HG03432 (cell line): ENCODE data around the gene HSD17B12.

Source experiments
- ATAC-seq: cut with Tn5 transposase; IDR thresholded peaks from one replicate; pipeline ENCODE4 v1.9.1; 2021; ENCODE audit warnings: mild to moderate bottlenecking, moderate library complexity; ENCODE audit not compliant: unreplicated experiment

HSD17B12 gene

GRCh38 chr11:43797337-43797736 lies 116.8 kb downstream of the HSD17B12 start:
- ATAC-seq, result no peak

- no peak for ATAC-seq
Measured at GRCh38 chr11:43797866-43798265, 117.3 kb downstream of the HSD17B12 start.

DNA sequence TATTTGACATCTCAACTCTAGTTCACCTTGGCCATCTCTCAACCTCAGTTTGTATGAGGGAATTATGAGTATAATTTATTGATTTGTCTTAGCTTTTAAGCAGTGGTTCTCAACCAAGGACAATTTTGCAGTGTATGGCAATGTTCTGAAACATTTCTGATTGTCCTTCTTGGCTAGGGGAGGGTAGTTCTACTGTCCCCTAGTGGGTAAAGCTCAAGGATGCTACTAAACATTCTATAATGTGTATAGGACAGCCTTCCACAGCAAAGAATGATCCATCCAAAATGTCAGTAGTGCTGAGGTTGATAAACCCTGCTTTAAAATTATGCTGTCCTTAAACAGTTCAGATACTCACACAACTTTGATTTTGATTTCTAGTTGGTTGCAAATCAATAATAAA lies 122.0 kb downstream of the HSD17B12 start:
- ATAC-seq, result no peak

- ATAC-seq, result no peak
Measured at GRCh38 chr11:43803766-43804165, 123.2 kb downstream of the HSD17B12 start.

- no peak for ATAC-seq
Measured at GRCh38 chr11:43806976-43807375, 126.4 kb downstream of the HSD17B12 start.

DNA sequence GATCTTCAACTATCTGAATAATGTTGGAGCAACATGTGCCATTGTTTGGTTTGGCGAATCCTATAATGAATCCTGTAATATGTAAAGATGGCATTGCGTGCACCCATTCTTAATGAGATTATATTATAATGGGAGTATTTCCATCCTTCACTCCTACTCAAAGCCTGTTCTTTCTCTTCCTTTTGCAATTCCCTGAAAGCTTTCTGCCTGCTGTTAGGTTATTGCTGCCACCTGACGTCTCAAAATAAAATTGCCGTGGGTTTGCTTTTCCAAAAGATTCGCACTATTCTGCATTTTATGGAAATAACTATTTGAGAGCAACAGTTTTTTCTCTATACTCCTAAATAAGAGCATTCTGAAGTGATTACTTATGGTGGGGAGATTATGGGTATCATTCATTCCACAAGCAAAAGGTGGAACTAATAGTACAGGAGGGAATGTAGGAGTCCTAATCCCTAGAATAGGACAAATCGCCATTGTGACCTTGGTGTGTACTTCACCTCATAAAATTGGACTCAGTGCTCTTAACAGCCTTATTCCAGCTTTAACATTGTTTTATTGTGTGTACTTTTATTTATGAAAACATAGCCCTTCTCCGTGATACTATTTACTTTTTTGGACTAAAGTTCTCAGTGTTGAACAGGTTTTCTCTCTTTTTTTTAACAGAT lies 130.5 kb downstream of the HSD17B12 start:
- no peak for ATAC-seq

GRCh38 chr11:43812471-43812870 lies 131.9 kb downstream of the HSD17B12 start:
- no peak for ATAC-seq

- no peak for ATAC-seq
Measured at GRCh38 chr11:43818220-43818619, 137.7 kb downstream of the HSD17B12 start.

DNA sequence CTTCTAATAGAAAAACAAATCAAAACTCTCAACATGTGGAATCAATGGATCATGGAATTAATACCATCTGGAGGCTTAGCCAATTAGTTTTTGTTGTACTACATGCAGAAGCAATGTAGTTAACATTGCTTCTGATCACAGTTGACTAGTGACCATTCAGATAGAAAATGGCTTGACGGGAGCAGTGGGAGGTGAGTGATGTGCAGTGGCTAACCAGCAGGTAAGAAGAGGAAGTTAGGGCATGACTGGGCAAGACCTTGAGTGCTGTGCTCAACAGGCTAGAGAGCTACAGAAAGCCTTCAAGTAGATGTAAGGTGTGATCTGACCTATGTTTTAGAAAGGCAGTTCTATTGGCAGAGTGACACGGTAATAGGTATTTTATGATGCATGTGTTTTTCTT lies 139.4 kb downstream of the HSD17B12 start:
- peak; percentile 61 for ATAC-seq

DNA sequence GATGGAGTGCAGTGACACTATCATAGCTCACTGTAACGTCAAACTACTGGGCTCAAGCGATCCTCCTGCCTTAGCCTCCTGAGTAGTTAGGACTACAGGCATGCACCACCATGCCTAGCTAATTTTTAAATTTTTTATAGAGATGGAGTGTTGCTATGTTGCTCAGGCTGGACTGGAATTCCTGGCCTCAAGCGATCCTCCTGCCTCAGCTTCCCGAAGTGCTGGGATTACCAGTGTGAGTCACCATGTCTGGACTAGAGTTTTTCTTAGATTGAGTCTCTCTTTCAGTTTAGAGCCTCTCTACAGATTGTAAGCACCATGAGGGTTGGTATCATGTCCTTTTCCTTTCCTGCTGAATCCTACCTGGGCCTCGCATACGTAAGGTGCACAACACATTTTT lies 142.8 kb downstream of the HSD17B12 start:
- no peak for ATAC-seq

- ATAC-seq, result no peak
Measured at GRCh38 chr11:43823851-43824250, 143.3 kb downstream of the HSD17B12 start.

DNA sequence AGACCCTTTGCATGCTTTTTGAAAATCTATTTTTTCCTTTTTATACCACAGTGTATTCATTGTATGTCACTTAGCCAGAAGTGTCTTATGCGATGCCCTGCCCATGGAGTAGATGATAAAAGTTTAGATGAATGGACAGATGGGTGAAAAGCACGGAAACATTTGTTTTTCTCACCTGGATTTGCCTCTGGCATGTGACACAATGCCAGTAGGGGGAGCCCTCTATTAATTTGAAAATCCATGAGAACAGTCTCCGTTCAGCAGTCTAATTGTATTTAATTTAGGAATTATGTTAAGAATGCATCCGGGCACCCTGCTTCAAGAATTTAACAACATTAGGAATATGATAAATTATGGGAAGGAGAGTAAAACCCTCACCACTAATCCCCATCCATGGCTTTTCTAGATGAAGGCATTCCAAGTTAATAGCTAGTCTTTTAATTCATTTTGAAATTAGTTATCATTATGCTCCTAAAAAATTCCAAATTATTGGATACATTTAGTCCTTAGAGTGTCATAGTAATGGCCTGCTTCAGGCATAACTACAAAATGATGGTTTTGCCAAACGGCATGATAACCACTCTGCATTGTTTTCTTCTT lies 144.8 kb downstream of the HSD17B12 start:
- ATAC-seq, result no peak

GRCh38 chr11:43830928-43831440 lies 150.4 kb downstream of the HSD17B12 start:
- peak; percentile 63 for ATAC-seq

DNA sequence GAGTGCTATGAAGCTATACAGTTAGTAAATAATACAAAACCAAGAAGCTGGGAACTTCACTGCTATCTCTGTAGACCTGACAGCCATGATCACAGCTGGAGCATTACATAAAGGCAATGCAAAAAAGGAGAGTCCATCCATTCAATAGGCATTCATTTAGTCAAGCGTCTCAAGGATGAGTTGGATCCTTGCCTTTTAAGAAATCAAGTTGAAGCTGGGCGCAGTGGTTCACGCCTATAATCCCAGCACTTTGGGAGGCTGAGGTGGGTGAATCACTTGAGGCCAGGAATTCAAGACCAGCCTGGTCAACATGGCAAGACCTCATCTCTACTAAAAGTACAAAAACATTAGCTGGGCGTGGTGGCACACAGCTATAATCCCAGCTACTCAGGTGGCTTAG lies 152.0 kb downstream of the HSD17B12 start:
- ATAC-seq, result no peak

DNA sequence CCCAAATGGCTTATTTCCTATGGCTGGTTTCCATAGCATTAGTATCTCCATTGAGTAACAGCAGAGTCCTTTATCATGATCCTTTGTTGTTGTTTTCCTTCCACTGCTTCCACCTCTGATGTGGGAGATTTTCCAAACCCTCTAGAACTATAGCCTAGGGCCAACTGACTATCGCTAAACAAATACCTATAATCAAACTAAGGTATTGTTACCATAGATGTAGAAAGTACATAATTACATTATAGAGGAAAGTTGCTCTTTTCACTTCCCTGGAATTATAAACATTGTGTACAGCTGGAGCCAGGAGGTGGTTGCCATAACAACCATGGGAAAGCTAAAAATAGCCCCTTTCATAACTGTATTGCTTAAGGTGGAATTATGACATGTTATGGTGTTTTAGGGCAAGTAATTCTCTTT lies 153.1 kb downstream of the HSD17B12 start:
- no peak for ATAC-seq

DNA sequence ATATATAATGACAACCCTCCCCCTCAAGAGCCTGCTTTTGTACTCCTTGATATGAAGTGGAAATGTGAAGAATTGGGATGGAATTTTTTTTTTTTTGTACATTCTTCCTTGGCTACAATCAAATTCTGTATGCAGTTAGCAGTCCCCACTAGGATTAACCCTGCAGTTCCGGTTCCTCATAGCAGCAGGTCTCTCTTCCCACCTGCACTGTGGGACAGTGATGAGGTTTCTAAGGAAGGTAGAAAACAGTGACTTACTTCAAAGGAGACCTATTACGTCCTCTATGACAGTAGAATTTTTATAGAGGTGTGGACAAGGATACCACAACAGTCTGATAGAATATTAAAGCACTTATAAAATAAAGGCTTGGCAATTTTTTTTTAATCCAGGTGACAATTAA lies 153.7 kb downstream of the HSD17B12 start:
- no peak for ATAC-seq

GRCh38 chr11:43835104-43835503 lies 154.6 kb downstream of the HSD17B12 start:
- ATAC-seq, result no peak

- peak; percentile 69 for ATAC-seq
Measured at GRCh38 chr11:43837879-43838278, 157.3 kb downstream of the HSD17B12 start.

GRCh38 chr11:43842021-43842420 lies 161.5 kb downstream of the HSD17B12 start:
- ATAC-seq, result no peak

DNA sequence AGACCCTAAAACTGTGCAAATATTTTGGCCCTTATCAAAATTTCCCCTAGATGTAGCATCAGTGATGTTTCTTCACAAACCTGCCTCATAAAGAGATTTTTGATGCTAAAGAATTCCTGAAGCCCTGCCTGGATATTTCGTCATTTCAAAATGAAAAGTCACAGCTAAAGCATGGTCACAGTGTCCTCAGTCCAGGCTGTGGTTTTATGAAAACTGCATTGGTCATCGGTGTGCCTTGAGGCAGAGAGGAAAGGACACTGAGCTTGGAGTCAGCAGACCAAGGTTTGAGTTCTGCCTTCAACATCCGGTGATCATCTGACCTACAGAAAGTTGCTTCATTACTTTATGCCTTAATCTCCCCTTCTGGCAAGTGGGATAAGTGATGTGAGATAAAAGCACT lies 165.3 kb downstream of the HSD17B12 start:
- no peak for ATAC-seq

DNA sequence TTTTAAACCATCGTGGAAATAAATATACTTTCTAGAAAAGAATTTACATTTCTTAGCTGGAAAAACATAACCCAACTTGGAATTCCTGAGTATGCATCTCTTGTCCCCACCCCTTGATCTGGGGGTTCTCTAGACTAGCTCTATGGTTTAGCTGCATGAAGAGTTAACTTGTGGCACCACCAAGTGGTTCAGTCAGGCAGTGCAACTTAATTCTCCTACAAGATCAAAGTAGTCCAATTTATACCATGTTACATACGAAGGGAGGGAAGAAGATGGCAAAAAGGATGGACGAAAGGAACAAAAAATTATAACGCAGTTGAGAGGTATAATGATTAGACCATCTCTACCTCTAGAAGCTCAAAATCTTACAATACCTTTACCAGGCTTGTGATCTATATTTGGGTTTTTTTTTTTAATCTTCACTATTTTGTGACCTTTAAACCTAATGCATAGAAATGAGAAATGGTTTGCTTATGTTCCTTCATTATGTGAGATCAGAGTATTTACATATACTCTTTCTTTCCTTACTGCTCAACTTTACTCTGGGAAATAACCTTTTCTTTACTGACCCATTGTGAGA lies 171.6 kb downstream of the HSD17B12 start:
- peak; percentile 87 for ATAC-seq

- no peak for ATAC-seq
Measured at GRCh38 chr11:43853781-43854180, 173.2 kb downstream of the HSD17B12 start.
